GM12872 (cell line): ENCODE results near the gene RHBDF2.
A peak's percentile ranks its signal among the peaks of the same experiment; 100 is the strongest.

Source experiments
- TF ChIP-seq, protein P1 (sequence below): IDR thresholded peaks from 3 replicates; pipeline ENCODE4 v1.5.1; 2011; ENCODE audit warnings: low read depth, mild to moderate bottlenecking, low read length, moderate library complexity; ENCODE audit not compliant: insufficient read depth

Gene RHBDF2

DNA sequence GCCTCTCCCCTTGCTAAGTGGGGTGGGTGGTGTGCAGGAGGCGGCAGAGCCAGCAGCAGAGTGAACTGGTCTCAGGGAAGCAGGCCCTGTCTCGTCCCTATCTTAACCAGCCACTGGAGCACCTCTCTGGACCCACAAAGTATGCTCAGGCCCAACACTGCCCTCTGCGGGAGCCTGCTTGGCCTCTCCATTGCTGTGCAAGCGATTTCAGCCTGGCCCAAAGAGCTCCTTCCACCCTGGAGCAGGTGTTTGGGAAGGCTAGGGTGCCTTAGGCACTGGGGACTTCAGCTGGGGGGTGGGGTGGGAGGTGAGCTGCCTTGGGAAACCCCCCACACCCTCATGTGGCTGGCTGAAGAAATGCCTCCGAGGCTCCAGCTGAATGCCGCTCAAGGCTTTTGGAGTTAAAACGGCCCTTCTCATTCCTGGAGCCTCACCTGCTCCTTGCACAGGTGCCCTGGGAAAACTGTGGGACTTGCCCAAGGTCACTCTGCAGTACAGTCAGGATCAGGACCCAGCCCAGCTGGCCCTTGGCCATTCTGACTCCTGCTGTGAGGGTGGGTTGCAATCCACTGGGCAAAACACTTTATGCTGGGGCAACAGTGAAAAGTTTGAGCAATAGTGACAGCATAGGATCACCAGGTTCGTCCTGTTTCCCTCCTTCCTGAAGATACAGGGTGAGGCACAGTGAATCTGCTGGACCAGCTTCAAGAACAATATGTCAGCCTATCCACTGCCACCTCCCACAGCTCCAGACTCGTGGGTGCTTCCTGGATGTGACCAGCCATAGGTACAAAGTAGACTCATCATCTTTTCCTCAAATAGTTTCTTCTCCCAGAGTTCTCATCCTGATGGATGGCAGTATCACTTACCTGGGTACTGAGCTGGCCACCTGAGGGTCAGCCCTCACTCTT, 42.4 kb downstream of the RHBDF2 start:
- TF ChIP-seq, protein P1, sequence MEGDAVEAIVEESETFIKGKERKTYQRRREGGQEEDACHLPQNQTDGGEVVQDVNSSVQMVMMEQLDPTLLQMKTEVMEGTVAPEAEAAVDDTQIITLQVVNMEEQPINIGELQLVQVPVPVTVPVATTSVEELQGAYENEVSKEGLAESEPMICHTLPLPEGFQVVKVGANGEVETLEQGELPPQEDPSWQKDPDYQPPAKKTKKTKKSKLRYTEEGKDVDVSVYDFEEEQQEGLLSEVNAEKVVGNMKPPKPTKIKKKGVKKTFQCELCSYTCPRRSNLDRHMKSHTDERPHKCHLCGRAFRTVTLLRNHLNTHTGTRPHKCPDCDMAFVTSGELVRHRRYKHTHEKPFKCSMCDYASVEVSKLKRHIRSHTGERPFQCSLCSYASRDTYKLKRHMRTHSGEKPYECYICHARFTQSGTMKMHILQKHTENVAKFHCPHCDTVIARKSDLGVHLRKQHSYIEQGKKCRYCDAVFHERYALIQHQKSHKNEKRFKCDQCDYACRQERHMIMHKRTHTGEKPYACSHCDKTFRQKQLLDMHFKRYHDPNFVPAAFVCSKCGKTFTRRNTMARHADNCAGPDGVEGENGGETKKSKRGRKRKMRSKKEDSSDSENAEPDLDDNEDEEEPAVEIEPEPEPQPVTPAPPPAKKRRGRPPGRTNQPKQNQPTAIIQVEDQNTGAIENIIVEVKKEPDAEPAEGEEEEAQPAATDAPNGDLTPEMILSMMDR = peak; percentile 65

DNA sequence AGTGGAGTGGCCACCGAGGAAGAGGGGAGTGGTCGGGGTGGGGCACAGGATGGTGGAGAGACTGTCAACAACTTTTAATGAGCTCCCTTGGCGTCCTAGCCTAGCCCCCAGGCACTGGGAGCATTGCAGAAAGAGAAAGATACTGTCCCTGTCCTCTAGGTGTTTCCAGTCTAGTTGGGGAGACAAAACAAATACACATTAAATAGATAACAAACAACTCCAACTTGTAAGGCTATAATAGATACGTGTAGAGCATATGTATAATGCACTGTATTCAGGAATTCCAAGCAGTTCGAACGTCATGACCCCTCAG, 47.8 kb downstream of the RHBDF2 start:
- TF ChIP-seq, protein P1 = no peak

DNA sequence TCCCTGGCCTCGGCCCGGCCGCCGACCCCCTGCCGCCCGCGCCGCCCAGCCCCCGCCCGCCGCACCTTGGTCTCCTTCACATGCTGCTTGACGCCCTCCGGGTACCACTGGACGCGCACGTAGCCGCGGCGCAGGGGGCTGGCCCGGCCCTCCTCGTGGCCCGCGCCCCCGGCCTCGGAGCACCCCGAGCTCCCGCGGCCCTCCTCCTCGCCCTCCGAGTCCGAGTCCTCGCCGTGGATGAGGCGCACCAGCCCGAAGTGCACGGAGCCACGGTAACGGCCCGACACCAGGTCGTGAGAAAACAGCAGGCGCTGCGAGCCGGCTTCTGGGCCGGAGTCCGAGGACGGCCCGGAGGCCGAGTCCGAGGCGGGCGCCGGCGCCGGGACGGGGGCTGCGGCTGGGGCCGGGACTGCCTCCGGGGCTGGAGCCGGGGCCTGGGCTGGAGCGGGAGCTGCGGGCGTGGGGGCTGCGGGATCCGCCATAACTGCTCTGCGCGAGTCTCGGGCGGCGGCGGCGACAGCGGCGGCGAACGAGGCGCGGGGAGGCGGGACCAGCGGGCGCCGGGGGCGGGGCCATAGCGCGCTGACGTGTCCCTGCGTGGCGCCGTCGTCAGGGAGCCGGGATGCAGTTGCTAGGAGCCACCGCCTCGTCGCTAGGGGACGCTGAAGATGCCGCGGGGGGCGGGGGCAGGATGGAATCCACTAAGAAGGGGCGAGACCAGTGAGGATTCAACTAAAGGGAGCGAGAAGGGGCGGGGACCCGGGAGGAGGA, 48.4 kb downstream of the RHBDF2 start, which contains the start of gene UBE2O:
TSS of gene UBE2O (minus strand) at position 493 of the 771 bp plus-strand sequence. CDS start at position 482, 11 bp downstream.
- TF ChIP-seq, protein P1 = peak; percentile 61

DNA sequence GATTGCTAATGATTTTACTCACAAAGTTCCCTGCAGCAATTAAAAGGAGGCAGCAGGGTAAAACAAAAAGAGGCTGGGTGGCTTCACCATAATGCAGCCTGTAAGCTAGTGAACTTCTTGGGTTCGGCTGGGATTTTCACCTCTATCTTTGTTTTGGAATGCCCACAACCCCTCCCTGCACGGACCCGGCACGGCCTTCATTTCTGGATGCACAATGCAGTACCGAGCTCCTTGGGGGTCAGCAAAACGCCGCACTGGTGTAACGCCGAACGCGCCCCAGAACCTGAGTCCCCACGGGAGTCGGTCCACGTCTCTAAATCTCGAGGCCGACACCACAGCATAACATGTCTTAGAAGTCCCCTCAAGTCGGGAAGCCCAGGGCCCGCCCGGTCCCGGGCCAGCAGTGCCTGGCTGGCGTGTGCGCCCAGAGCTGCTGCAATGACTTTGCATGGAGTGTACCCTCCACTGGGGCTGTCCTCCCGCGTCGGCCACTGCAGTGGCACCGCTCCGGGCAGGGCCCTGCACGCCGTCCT, 49.0 kb downstream of the RHBDF2 start:
- TF ChIP-seq, protein P1 = no peak

DNA sequence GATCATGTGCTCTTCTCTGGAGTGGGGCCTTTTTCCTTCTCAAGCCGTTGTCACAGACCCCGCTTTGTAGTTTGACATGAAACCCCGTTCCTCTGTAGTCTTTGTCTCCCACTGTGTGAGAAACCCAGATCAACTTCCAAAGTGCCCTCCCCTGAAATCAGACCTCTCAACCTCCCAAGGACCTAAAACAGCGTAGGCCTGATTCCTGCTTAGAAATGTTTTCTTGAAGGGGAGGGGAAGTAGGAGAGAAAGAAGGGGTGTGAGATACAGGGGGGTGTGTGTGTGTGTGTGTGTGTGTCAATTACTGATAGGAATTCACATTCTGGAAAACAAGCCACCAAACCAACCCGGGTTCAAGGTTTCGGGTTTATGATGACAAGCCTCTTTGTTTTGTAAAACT, 49.7 kb downstream of the RHBDF2 start:
- TF ChIP-seq, protein P1 = no peak

DNA sequence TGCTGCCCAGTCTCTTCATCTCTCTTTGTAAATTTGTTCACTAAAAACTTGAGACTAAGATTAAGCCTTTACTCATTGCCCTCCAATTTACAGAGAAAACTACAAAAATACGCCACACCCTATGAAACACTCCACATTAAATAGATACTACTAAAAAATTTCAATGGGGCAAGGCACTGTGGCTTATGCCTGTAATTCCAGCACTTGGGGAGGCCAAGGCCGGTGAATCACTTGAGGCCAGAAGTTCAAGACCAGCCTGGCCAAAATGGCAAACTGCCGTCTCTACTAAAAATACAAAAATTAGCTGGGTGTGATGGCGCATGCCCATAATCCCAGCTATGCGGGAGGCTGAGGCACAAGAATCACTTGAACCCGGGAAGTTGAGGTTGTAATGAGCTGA, 52.1 kb downstream of the RHBDF2 start:
- TF ChIP-seq, protein P1 = no peak
